ENCODE measurements around the gene ATRAID.

- TF ChIP-seq CTCF (IDR thresholded peaks at IDR 0.05; ENCODE audit: low read length) (no peak), EZH2 (optimal IDR thresholded peaks at IDR 0.05; ENCODE audit: low read depth, low read length) (no peak), EZH2phosphoT487 (IDR thresholded peaks at IDR 0.05; ENCODE audit: low read length) (no peak)
Observed at GRCh38 chr2:27247893-27248292, 36.1 kb downstream of the ATRAID start.
